Activated CD8-positive, alpha-beta memory T cell treated with anti-CD3 and anti-CD28 coated beads for 4 hours (primary cell): ENCODE results near the gene PDE4B.

Source experiments
- DNase-seq, 2 donors: peaks; one replicate each; pipeline ENCODE4 v3.0.0-alpha.2; 2020; ENCODE audit warnings: low read depth in 2 of 2

The PDE4B gene

GRCh38 chr1:66182026-66182425 lies 389.3 kb downstream of the PDE4B start:
- DNase-seq, result no peak

GRCh38 chr1:66182551-66183178 lies 390.0 kb downstream of the PDE4B start:
- no peak for DNase-seq

GRCh38 chr1:66183400-66183799 lies 390.7 kb downstream of the PDE4B start:
- DNase-seq, result no peak

GRCh38 chr1:66197120-66197519 lies 404.4 kb downstream of the PDE4B start:
- DNase-seq, result no peak

- DNase-seq, result no peak
Observed at GRCh38 chr1:66197785-66198184, 405.1 kb downstream of the PDE4B start.

- DNase-seq, result no peak
Observed at GRCh38 chr1:66206563-66207144, 414.0 kb downstream of the PDE4B start.

- DNase-seq, result no peak
Observed at GRCh38 chr1:66207484-66207883, 414.8 kb downstream of the PDE4B start.

- DNase-seq, result no peak
Observed at GRCh38 chr1:66208632-66209031, 415.9 kb downstream of the PDE4B start.

GRCh38 chr1:66210635-66211244 lies 418.0 kb downstream of the PDE4B start:
- DNase-seq, result no peak

GRCh38 chr1:66211521-66211920 lies 418.8 kb downstream of the PDE4B start:
- no peak for DNase-seq

- no peak for DNase-seq
Observed at GRCh38 chr1:66213491-66213890, 420.8 kb downstream of the PDE4B start.

- DNase-seq, result no peak
Observed at GRCh38 chr1:66214901-66215300, 422.2 kb downstream of the PDE4B start.

- no peak for DNase-seq
Observed at GRCh38 chr1:66217021-66217420, 424.3 kb downstream of the PDE4B start.

GRCh38 chr1:66217561-66217960 lies 424.9 kb downstream of the PDE4B start:
- no peak for DNase-seq

- no peak for DNase-seq
Observed at GRCh38 chr1:66220477-66220876, 427.8 kb downstream of the PDE4B start.

- no peak for DNase-seq
Observed at GRCh38 chr1:66223681-66224080, 431.0 kb downstream of the PDE4B start.

- no peak for DNase-seq
Observed at GRCh38 chr1:66226985-66227384, 434.3 kb downstream of the PDE4B start.

- DNase-seq, result no peak
Observed at GRCh38 chr1:66227966-66228365, 435.3 kb downstream of the PDE4B start.

- no peak for DNase-seq
Observed at GRCh38 chr1:66231217-66231616, 438.5 kb downstream of the PDE4B start.

GRCh38 chr1:66231681-66232463 lies 439.2 kb downstream of the PDE4B start:
- DNase-seq, result no peak

- no peak for DNase-seq
Observed at GRCh38 chr1:66237042-66237441, 444.3 kb downstream of the PDE4B start.

GRCh38 chr1:66237722-66238479 lies 445.2 kb downstream of the PDE4B start:
- no peak for DNase-seq
